ENCODE data around the gene RPL41. TPM values are rescaled to one million over a fixed set of nuclear protein-coding genes. Genes with fewer than 3 reads are reported as not detected.

RPL41 gene
- total and polyA plus RNA-seq, 9 of the 15 experiments (the other 6 are each of a cell fraction or from before 2014, with no cell fraction given): 3,403 to 11,276 (median 5,604) TPM

- TF ChIP-seq ZBTB49 (CRISPR knock-in tag; IDR thresholded peaks at IDR 0.05; ENCODE audit: borderline replicate concordance): peak; percentile 95
- TF ChIP-seq ATF4 (CRISPR knock-in tag; IDR thresholded peaks at IDR 0.05): peak; percentile 61
- TF ChIP-seq MLLT1 (IDR thresholded peaks at IDR 0.05): peak; percentile 94 to 95
- TF ChIP-seq JUN (IDR thresholded peaks at IDR 0.05; ENCODE audit: borderline replicate concordance, low read depth, low read length): peak; percentile 100
- TF ChIP-seq JUN (CRISPR knock-in tag; IDR thresholded peaks at IDR 0.05; ENCODE audit: borderline replicate concordance): peak; percentile 94; the same call in 1 of the 2 replicates
- no peak for TF ChIP-seq MAX (CRISPR knock-in tag; IDR thresholded peaks at IDR 0.05)
- TF ChIP-seq GATA2 (CRISPR knock-in tag; IDR thresholded peaks at IDR 0.05): no peak
- TF ChIP-seq WHSC1 (IDR thresholded peaks at IDR 0.05; ENCODE audit: low read length): no peak
- 0 out of 2 replicates have a peak, but pooled peaks have one; percentile 2 for TF ChIP-seq NFE2 (IDR thresholded peaks at IDR 0.05; ENCODE audit: low read depth)
- no peak for TF ChIP-seq ZNF174 (CRISPR knock-in tag; IDR thresholded peaks at IDR 0.05)
- no peak for TF ChIP-seq MCM3 (IDR thresholded peaks at IDR 0.05)
- TF ChIP-seq MED1 (CRISPR knock-in tag; IDR thresholded peaks at IDR 0.05; ENCODE audit: borderline replicate concordance): no peak
- TF ChIP-seq ZMIZ1 (IDR thresholded peaks at IDR 0.05; ENCODE audit: low read depth in 2 of 2, low read length in 2 of 2): no peak
- TF ChIP-seq E2F1 (CRISPR knock-in tag; IDR thresholded peaks at IDR 0.05): 0 out of 2 replicates have a peak, but pooled peaks have one; percentile 26
Observed at GRCh38 chr12:56158029-56158925, 41.8 kb downstream of the RPL41 start, which contains the start of gene MYL6 (continued).

All from K562 (cell line).